GM03348 (cell line): Measurements from ENCODE around the gene SH3BP2.

Experiments used
- DNase-seq: peaks from one replicate; pipeline ENCODE4 v3.0.0; 2012; ENCODE audit warnings: low spot score

SH3BP2 gene

GRCh38 chr4:2819244-2820215, 26.6 kb downstream of the SH3BP2 start:
- no peak for DNase-seq

DNA sequence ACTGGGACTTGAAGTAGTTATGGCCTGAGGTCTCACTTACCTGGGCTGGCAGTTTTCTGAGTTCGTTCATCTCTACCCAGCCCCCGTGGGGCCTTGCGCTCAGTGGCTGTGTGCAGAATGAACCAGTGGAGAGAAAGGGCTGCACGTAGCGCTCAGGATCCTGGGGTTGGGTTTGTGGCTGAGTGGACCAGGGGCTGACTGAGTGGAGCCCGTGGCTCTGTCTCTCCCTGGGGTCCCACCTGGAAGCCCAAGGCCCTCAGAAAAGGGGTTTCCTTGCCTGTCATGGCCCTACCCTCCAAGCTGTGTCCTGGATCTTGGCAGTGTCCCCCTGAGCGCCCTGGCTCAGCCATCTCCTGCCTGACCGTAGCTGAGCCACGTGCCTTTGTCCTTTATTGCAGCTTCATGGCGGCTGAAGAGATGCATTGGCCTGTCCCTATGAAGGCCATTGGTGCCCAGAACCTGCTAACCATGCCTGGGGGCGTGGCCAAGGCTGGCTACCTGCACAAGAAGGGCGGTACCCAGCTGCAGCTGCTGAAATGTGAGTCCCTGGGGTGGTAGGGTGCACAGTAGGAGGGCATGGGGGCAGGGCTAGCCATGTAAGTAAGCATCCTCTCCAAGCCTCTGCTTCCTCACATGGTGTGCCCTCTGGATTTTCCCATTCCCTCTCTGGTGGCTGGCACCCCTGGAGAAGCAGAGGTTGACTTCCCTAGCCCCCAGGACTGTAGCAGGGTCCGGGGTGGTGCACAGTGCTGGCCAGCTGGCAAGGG, 27.5 kb downstream of the SH3BP2 start:
- no peak for DNase-seq

DNA sequence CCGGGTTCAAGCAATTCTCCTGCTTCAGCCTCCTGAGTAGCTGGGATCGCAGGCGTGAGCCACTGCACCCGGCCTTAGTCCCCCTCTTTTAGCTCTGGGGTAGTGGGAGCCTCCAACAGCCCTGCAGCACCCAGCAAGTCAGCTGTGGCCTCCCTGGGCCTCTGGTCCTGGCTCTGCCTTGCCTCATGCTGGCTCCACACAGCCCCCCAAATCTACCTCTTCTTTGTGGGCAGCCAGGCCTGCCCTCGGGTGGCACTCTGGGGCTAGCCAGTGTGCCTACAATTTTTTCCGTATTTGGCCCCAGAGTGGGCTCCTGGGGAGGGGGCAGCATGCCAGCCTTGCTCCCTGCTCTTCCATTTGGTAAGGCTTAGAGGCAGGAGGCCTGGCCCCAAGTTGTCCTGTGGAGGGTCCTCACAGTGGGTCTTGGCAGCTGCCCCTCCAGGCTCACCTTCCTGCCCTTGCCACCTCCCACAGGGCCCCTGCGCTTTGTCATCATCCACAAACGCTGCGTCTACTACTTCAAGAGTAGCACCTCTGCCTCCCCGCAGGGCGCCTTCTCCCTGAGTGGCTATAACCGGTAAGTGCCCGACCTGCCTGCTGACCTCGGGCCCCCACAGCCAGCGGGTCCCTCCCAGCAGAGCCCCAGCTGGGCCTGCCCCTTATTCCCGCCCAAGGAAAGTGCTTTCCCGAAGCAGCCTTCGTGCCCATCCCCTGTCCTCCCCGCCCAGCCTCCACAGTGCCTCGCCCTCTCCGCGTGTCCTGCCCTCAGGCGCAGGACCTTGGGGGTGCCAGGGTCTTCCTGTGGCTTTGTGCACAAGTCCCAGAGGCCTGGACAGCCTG, 29.8 kb downstream of the SH3BP2 start:
- DNase-seq, result no peak

GRCh38 chr4:2823301-2823670, 30.4 kb downstream of the SH3BP2 start:
- DNase-seq, result no peak

- no peak for DNase-seq
Observed at GRCh38 chr4:2823671-2824328, 30.9 kb downstream of the SH3BP2 start.

GRCh38 chr4:2824329-2824835, 31.5 kb downstream of the SH3BP2 start:
- DNase-seq, result no peak

- DNase-seq, result no peak
Observed at GRCh38 chr4:2824836-2825381, 32.0 kb downstream of the SH3BP2 start.

- DNase-seq, result no peak
Observed at GRCh38 chr4:2825740-2826139, 32.9 kb downstream of the SH3BP2 start.

- DNase-seq, result no peak
Observed at GRCh38 chr4:2827071-2827873, 34.4 kb downstream of the SH3BP2 start.

DNA sequence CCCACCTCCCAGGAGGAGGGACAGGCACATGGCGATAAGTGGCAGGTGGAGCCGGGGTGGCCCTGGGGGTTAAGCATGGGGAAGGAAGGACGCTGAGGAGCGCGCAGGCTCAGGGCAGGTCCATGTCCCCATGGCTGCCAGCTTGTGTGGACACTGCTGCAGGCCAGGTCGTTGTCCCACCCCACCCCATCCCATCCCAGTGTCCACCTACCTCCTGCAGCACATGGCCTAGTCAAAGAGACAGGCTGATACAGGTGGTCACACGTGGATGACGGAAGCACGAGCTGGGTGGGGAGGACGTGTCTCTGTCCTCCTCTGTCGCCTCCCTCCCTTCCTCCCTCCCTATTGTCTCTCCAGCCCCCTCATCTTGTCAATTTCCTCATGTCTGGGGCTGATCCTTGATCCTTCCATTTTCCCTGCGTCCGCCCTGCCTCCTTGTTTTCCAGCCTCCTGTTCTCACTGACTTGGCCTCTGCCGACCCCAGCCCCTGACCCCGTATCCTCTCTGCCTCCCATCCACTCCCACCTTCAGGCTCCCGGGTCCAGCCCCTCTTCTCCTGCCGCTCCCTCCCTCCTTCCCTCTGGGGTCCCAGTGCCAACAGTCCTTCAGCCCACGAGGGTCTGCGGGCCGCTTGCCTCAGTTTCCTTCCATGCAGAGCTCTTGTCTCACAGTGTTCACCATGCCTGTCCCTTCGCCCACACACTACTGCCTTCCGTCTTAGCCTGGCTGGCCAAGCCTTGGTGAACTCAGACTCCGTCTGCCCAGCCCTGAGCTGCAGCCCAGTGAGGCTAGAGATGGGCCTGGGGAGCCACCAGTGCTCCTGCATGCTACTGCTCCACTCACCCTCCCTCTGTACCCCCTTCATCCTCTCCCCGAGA, 35.2 kb downstream of the SH3BP2 start:
- DNase-seq, result no peak

- no peak for DNase-seq
Observed at GRCh38 chr4:2828758-2829181, 35.9 kb downstream of the SH3BP2 start.

- DNase-seq, result no peak
Observed at GRCh38 chr4:2829321-2829932, 36.5 kb downstream of the SH3BP2 start.

GRCh38 chr4:2829933-2830451, 37.1 kb downstream of the SH3BP2 start:
- no peak for DNase-seq

DNA sequence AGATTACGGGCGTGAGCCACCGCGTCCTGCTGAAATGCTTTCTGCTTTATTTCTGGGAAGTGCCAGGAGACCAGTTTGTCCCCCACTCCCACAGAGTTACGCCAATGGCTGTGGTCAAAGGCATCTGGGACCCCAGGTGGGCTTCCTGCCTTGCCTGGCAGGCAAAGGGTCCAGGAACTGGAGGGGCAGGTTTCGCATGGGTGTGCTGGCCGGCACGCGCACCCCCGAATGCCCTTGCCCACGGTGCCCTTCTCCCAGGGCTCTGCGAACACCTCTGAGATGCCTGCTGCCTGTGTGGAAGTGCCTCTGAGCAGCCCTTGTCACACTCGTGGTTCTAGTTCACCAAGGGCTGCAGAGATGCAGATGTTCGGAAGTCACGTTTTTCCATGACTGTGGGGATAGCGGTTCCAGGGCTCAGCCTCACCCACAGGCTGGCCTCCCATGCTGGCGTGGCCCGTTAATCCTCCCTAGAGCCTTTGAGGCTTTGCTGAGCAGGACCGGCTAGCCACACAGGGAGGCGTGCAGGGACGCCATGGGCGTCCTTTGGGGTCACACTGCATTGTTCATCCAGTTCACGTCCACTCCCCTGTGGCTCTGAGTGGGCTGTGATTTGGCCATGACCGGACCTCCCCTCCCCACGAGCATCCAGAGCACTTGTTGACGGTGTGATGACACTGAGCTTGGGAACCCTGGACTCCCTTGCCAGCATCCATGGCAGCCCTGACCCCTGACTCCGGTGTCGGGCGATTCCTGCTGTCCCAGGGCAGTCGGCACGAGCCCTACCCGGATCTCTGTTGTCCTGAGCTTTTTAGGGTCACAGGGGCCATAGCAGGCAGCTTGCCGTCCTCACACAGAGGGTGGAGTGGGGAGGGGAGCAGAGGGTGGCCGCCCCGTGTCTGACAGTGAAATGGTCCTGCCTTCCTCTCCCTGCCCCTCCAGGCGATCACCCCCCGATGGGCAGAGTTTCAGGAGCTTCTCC, 38.0 kb downstream of the SH3BP2 start:
- no peak for DNase-seq

DNA sequence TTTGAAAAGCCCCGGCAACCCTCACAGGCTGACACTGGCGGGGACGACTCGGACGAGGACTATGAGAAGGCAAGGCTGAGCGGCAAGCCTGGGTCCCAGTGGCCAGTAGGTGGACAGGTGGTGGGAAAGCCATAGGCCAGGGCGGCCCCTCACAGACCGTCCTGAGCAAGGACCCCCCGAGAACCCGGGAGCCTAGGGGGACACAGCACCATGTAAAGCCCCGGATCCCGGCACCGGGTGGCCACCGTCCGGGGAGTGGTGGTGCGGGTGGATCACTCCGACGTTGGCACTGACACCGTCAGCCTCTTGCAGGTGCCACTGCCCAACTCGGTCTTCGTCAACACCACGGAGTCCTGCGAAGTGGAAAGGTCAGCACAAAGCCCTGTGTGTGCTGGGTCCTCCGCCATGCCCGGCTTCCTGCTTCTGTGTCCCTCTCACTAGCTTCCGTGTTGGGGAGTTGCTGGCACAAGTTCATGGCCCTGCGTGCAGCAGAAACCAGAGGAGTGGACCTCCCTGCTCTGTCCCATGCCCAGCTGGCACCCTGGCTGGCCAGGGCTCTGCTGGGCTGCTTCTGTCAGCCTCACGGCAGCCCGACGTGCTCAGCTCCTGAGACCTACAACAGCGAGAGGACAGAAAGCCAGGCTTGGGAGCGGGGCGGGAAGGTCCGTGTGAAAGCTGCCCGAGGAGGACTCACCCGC, 38.9 kb downstream of the SH3BP2 start:
- no peak for DNase-seq

- no peak for DNase-seq
Observed at GRCh38 chr4:2832309-2832980, 39.6 kb downstream of the SH3BP2 start.
